NCI-H1694 treated with DMSO at 0.1 percent for 48 hours (cell line): ENCODE results near the gene SLX4IP.

Experiments
- DNase-seq: peaks from one replicate; lab custom pipeline; 2025; lab: John Stamatoyannopoulos, UW

Gene SLX4IP

DNA sequence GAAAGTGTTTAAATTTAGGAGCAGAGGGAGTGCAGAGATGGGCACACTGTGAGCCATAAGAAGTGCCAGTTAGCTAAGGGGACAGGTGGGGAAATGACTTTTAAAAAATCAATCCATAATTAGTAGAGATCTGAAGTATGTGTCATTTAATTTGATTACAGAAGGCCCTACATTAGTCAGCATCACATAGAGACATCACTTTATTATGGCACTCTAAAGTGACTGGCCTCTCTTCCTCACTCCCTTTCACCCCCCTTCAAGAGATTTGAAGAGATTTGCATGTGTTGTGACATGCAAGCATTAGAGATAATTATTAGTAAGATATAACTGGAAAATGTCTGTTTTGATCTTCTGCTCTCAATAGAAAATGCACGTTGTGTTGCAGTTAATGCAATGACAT lies 86.7 kb downstream of the SLX4IP start:
- DNase-seq, result no peak

- no peak for DNase-seq
Observed at GRCh38 chr20:10522328-10522727, 87.2 kb downstream of the SLX4IP start.

GRCh38 chr20:10523443-10523842 lies 88.3 kb downstream of the SLX4IP start:
- no peak for DNase-seq

- no peak for DNase-seq
Observed at GRCh38 chr20:10524034-10524476, 89.0 kb downstream of the SLX4IP start.

DNA sequence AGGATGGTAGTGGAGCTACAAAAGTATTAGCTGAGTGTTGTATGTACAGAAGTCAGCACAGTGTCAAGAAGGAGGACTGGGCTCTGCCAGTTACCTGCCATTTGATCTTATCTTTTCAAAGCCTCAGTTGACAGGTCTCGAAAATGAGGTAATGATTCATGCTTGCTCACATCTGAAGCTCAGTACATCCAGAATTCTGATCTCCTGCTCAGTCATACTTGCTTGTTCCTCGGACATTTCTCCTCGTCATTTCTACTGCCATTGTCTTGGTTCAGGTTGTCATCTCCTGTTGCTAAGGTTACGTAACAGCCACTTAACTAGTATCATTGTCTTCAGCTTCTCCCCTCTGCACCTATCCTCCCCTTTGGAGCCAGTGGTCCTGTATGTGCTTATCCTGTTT lies 89.5 kb downstream of the SLX4IP start:
- DNase-seq, result no peak

GRCh38 chr20:10527781-10528180 lies 92.7 kb downstream of the SLX4IP start:
- DNase-seq, result no peak

- DNase-seq, result no peak
Observed at GRCh38 chr20:10530883-10531282, 95.8 kb downstream of the SLX4IP start.

GRCh38 chr20:10531848-10532247 lies 96.7 kb downstream of the SLX4IP start:
- no peak for DNase-seq

DNA sequence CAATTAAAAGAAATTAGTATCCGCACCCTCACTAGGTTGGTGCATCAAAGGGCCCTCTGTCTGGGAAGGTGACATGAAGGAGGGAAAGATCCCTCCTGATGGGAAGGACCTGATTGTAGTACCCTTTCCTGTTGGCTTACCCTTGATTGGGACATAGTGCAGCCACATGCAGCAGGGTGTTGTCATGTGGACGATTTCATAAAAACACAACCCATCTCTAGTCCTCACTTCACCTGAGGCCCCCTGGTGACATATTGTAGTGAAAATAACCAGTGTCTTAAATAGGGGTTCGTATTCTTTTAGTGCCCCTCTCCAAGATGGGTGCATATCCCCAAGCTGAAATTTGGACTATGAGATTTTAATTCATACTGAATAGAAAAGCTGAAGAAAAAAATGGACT lies 97.3 kb downstream of the SLX4IP start:
- no peak for DNase-seq

DNA sequence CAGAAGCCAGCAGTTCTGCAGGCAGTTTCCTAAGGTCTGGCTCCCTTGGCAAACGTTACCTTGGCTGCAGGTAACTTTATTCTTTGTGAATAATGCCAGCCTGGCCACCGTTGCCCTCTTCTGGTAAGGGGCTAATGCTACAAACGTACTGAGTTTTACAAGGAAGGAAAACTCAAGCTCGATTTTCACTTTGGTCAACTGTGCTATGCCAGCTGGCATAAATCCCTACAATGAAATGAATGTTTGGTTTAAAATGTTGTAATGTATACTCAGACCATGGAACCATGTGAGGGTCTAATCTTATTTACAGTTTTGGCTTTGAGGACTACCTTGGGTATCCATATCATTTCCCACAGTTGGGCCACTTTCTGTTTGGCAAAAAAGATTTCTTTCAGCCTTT lies 101.4 kb downstream of the SLX4IP start:
- DNase-seq, result no peak

GRCh38 chr20:10537850-10538480 lies 102.9 kb downstream of the SLX4IP start:
- no peak for DNase-seq

DNA sequence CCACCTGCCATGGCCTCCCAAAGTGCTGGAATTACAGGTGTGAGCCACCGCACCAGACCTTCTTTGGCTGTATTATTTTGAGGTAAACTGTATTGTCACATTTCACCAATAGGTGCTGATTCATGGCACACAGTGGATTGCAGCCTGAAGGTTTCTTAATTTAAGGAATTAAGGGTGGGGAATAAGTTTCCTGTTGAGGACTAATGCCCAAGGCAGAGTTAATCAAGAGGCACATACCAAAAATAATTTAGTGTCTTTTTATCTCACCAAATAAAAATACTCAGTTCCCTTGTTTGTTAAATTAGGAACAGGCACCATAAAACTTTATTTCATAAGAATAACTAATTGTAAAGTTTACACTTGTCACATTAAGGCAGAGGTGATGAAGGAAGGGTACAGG lies 103.7 kb downstream of the SLX4IP start:
- DNase-seq, result no peak

DNA sequence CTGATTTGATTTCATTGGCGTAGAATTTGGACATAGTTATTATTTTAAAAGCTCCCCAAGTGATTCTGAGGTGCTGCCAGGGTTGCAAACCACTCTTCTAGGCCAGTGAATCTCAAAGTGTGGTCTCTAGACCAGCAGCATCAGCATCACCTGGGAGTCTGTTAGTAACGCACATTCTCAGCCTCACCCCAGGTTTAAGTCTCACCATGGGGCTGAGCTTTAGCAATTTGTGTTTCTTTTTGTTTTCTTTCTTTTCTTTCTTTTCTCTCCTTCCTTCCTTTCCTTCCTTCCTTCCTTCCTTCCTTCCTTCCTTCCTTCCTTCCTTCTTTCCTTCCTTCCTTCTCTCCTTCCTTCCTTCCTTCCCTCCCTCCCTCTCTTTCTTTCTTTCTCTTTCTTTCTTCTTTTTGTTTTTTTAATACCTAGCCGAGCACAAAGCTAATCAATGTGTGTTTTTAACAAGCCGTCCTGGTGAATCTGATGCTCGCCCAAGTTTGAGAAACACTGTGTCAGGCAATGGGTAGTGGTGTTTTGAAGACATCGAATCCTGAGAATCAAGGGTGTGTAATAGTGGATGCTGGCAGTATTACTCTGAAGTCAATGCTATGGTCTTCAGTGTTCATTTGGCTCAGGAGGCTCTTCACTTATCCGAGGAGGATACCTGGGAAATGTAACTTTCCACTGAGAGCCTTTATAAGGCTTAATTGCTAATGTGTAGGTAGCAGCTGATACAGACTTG lies 104.9 kb downstream of the SLX4IP start:
- no peak for DNase-seq

GRCh38 chr20:10540636-10541493 lies 105.8 kb downstream of the SLX4IP start:
- DNase-seq, result no peak

DNA sequence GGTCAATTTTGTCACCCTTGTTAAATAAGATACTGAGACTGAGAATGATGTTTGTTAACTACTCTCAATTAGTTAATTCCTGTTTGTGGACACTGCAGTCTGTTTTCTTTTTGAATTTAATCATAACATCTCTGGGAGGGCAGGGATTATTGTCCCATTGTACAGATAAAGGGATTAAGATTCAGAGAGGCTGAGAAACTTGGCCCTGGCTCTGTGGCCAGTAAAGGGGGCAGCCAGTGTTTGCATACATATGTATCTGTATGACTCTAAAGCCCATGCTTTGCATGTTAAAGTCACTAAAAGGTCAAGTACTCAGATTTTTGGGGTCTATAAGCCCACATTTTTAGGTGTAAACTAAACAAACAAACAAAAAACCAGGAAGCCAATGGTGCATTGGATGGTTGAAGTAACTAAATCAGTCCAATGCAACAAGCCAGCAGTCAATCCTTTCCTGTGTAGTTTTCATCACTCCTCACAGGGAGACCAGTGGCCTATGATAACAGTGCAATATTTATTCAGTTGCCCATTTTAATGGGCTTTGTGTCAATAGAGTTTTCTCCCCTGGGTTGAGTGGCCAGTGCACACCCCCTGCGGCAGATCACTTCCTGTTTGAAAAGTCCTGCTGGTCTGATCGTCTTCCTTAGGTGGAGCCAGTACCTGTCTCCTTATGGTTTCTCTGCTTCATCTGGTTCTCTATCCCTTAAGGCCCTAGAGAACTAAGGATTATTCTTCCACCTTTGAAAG lies 106.7 kb downstream of the SLX4IP start:
- no peak for DNase-seq

GRCh38 chr20:10542442-10542841 lies 107.3 kb downstream of the SLX4IP start:
- DNase-seq, result no peak

GRCh38 chr20:10543480-10543879 lies 108.4 kb downstream of the SLX4IP start:
- no peak for DNase-seq

DNA sequence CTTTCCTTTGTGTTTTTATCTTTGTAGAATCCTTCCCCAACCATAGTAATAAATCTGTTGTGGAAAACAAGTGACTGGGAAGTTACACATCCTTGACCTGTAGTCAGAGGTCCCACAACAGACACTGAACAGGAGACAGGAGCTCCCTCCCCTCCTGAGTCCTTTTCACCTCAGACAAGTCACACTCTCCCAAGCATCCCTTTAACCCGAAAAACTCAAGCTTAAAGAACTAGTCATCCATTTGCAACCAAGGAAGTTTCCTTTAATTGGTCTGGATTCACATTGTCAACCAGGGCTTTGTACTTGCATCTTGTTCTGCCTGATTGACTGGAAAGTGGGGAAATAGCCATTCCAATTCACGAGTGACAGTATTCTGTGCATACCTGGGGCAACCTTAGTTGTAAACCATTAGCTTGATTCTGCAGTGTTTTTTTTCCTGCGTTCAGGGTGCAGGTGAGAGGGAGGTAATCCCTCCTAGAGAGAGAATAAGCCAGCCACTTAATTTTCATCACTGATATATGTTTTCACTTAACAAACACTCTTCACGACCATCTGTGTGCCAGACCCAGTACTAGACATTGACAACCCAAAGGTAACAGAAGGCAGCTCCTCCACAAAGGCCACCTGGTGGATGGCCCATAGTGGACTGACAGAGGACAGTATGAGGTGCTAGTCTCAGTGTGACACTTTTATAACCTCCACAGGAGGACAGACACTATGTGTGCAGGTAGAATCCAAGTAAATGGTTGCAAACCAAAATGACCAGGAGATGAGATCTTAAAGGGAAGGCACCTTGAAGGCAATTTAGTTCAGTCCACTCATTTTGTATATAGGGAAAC lies 112.4 kb downstream of the SLX4IP start:
- DNase-seq, result no peak

GRCh38 chr20:10549511-10549910 lies 114.4 kb downstream of the SLX4IP start:
- DNase-seq, result no peak

GRCh38 chr20:10550204-10551118 lies 115.4 kb downstream of the SLX4IP start:
- DNase-seq, result no peak
